ENCODE measurements around the gene ERC1.
A peak's percentile ranks its signal among the peaks of the same experiment; 100 is the strongest.

ERC1 gene

DNA sequence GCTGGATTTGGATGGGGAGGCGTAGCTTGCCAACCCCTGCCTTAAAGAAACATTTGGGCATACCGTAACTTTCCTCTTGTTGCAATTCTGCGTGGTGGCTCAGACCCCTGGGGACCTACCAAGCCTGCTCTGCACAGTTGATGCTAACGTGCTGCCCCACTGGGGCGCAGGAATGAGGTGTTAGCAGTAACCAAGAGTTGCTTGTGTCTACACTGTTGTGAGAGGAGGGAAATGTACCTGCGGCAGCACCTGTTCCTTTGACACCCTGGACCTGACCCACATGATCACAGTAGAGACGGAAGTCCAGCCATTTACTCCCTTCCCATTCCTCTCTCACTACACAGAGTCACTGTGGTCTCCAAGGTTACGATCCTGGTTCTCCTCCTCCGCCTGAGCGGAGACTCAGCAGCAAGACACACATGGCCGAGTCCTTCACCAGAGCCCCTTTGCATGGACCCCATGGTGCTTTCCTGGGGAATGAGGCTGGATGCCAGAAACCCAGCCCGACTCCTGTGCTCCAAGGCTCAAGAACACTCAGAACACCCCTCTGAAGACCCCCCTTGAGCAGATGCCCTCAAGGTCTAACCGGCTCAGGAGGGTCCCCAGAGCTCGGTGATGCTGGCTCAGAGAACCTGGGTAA, 518.5 kb downstream of the ERC1 start:
- no peak for DNase-seq
- in situ Hi-C loops (cut with HindIII; ENCODE audit: low pct_ligation_motif_present, low pct_unique_long_range_greater_than_20kb, low sequenced_read_pairs) = no loop called here

DNA sequence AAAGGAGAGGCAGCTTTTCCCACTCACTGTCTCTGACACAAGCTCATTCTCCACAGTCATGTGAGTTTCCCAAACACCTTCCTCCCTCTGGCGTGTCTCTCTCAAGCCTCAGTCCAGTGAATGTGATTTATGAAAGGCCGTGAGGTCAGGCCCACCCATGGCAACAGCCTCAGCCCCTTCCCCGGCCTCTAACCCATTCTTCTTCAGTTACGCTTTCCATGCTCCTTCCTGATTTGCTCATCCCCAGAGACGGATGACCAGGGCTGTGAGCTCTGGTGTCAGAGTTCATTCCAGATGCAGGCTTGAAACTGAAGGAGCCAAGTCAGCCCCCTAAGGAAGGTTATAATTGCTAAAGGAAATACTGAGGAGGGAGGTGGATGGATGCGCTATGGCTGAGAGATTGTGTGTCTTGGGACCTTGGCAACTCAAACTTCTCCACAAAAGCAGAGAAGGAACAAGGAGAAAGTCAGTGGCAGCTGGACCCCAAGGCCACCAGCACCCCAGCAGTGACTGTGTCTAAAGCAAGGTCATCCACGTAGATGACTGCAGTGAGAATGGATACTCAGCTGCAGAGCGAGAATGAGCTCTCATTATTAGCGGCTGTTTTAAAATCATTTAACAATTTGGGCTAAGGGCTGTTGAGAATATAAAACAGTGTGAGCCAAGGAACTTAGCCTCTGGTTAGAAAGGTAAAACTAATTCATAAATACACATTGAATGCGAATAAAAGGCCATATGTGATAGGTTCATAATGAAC, 519.2 kb downstream of the ERC1 start:
- in situ Hi-C loops (cut with HindIII; ENCODE audit: low pct_ligation_motif_present, low pct_unique_long_range_greater_than_20kb, low sequenced_read_pairs) = no loop called here
- no peak for DNase-seq

DNA sequence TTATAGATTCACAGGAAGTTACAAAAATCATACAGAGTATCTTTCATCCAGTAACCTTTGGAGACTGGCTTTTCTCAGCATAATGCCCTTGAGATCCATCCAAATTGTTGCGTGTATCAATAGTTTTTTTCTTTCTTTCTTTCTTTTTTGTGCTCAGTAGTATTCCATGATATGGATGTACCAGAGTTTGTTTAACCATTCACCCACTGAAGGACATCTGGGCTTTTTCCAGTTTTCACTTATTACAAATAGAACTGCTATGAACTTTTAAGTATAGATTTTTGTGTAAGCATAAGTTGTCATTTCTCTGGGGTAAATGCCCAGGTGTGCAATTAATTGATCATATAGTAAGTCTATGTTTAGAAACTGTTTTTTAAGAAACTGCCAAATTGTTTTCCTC, 524.0 kb downstream of the ERC1 start:
- in situ Hi-C loops (cut with HindIII; ENCODE audit: low pct_ligation_motif_present, low pct_unique_long_range_greater_than_20kb, low sequenced_read_pairs) = no loop called here
- DNase-seq = no peak

DNA sequence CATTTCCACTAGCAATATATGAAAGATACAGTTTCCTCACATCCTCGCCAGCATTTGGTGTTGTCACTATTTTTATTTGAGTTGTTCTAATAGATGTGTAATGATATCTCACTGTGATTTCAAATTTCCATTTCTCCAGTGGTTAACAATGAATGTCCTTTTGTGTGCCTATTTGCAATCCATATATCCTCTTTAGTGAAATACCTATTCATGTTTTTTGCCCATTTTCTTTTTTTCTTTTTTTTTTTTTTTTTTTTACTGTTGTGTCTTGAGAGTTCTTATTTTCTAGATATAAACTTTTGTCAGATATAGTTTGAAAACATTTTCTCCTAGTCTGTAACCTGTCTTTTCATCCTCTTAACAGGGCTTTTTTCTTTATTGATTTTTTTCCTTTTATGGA, 524.4 kb downstream of the ERC1 start:
- DNase-seq = no peak
- in situ Hi-C loops (cut with HindIII; ENCODE audit: low pct_ligation_motif_present, low pct_unique_long_range_greater_than_20kb, low sequenced_read_pairs) = no loop called here

DNA sequence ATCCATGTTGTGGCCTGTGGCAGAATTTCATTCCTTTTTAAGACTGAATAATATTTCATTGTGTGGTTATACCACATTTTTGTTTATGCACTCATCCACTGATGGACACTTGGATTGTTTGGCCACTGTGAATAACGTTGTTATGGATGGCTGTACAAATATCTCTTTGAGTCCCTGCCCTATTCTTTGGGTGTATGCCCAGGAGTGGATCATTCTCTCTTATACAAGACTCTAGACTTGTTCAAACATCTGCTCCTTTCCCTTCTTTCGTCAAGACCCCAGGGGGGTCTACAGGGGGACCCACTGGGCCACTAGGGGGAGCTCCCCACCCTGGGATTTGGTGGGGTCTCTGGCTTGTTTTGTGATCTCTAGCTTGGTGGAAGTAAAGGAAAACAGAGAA, 526.0 kb downstream of the ERC1 start:
- in situ Hi-C loops (cut with HindIII; ENCODE audit: low pct_ligation_motif_present, low pct_unique_long_range_greater_than_20kb, low sequenced_read_pairs) = no loop called here
- DNase-seq = no peak

DNA sequence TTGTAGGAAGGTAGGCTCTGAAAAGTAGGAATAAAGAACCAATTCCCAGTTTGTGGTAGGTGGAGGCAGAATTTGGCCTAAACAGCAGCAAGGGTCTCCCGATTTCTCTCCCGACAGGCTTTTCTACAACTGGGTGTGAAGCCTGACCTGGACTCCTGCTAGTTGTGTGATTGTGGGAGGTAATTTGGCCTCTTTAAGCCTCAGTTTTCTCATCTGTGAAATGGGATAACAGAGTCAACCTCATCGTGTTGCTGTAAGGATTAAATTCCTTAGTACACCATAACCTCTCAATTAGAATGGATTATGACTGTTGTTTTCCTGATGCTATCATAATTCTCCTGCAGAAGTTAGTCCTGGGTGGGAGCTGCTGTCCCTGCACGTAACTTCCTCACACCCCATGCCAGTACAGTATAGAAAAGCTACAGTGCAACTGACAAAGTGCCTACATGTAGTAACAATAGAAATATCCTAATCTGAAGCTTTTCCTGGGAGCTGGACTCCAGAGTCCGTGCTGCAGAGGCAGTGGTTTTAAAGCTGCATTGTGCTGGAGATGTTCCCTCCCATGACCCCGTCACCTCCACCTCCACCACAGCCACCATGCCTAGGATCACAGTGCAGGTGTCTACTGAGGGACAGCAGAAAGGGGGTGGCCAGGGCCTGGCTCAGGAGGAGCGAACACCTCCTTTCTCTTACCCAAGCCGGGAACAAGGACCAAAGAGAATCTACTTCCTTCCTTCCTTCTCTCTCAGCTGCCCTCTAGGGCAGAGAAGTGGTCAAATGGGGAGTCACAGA, 526.9 kb downstream of the ERC1 start:
- no peak for DNase-seq
- in situ Hi-C loops (cut with HindIII; ENCODE audit: low pct_ligation_motif_present, low pct_unique_long_range_greater_than_20kb, low sequenced_read_pairs) = no loop called here

DNA sequence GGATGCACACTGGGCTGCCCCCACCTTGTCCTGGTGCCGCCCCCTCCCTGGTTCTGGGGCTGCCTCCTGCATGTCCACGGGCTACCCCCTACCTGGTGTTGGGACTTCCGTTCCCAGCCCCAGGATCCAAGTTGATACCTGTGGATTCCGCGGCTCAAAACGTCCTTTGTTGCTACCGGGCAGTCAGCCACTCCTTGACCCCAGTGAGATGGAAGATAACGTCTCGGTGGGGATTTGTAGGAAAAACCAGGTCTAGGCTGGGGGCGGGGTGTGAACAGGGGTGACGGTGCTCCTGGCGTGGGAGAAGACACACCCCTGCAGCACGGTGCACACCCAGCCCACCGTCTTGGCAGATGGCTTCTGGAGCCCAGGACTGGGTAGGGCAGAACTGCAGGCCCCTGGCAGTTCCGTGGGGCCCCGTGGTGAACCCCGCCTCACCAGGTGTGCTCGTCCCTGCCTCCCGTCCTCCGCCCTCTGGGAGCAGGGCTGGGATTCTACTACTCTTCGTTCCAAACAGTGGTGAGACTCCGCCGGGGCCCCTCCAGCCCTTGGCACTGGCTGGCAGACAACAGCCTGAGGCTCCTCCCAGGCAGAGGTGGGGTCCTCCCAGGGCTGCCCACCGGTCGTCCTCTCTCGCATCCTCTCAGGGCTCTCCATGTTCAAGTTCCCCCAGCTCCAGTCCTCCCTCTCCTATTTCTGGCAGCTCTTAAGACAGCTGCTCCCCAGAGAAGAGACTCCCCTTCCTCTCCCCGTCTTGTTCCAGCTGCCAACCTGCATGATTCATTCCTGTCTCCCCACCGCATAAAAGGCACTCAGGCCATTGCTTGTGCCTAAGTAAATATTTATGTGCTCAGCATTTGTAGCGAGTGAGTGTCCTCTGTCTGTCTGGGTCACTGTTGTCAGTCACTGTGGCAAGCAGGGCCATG, 527.8 kb downstream of the ERC1 start:
- DNase-seq = peak; percentile 78
- in situ Hi-C loops (cut with HindIII; ENCODE audit: low pct_ligation_motif_present, low pct_unique_long_range_greater_than_20kb, low sequenced_read_pairs) = no loop called here

DNA sequence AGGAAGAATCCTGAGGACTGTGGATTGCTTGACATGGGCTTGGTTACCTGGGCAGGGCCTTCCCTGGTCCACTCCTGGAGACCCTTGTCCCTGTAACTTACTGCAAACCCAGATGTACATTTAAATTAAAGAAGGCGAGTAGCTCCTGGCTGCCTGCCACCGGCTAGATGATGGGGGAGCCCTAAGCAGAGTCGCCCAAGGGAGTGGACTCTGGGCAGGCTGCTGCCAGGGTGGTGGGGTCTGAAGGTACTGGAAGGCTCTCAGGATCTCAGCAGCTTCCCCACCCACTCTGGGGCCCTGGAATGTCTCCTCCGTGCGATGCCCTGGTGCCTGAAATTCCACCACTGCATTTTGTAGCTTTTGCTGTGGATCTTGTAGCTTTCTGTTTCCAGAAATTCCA, 528.6 kb downstream of the ERC1 start:
- no peak for DNase-seq
- in situ Hi-C loops (cut with HindIII; ENCODE audit: low pct_ligation_motif_present, low pct_unique_long_range_greater_than_20kb, low sequenced_read_pairs) = no loop called here

DNA sequence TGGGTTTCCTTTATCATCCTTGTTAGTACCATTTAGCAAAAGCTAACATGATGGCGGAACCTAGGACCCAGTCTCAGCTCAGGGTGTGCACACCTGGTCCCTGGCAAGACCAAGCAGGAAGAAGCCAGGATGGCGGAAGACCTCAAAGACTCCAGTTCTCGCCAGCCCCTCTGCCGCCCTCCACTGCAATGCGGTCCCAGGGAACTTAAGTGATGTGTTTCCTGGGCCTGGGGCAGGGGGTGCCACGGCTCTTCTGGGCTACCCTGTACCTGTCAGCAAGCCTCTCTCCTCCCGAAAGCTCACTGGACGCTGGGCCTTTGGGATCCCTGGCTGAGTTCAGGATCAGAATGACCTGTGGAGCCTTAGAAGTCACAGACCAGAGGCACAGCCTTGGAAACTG, 532.0 kb downstream of the ERC1 start:
- in situ Hi-C loops (cut with HindIII; ENCODE audit: low pct_ligation_motif_present, low pct_unique_long_range_greater_than_20kb, low sequenced_read_pairs) = no loop called here
- DNase-seq = no peak

DNA sequence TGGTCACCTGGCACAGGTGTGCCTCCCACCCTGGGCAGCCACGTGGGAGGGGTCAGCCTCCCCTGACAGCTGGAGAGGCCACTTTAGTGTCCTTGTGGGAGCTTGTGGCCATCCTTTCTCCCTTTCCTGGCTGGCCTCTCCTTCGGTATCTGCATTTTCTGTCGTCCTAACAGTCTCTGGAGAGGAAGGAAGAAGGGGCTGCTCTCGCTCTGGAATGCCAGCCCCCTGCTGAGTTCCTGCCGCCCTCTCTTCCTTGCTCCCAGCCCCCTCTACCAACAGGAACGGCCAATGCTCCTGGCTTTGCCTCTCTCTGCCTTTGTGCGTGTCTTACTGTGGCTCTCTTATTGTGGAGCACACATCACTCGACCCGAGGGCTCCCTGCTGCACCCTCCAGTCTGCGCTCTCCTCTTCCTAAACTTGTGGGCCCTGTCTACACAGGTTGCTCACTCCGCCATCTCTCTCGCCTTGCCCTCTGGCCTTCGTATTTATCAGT, 532.6 kb downstream of the ERC1 start:
- DNase-seq = no peak
- in situ Hi-C loops (cut with HindIII; ENCODE audit: low pct_ligation_motif_present, low pct_unique_long_range_greater_than_20kb, low sequenced_read_pairs) = no loop called here

DNA sequence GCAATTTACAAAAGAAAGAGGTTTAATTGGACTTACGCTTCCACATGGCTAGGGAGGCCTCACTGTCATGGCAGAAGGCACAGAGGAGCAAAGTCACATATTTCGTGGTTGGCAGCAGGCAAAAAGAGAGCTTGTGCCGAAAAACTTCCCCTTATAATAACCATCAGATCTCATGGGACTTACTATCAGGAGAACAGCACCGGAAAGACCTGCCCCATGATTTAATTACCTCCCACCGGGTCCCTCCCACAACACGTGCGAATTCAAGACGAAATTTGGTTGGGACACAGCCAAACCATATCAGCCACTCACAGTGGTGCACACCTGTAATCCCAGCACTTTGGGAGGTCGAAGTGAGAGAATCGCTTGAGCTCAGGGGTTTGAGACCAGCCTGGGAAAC, 534.8 kb downstream of the ERC1 start:
- no peak for DNase-seq
- in situ Hi-C loops (cut with HindIII; ENCODE audit: low pct_ligation_motif_present, low pct_unique_long_range_greater_than_20kb, low sequenced_read_pairs) = no loop called here

DNA sequence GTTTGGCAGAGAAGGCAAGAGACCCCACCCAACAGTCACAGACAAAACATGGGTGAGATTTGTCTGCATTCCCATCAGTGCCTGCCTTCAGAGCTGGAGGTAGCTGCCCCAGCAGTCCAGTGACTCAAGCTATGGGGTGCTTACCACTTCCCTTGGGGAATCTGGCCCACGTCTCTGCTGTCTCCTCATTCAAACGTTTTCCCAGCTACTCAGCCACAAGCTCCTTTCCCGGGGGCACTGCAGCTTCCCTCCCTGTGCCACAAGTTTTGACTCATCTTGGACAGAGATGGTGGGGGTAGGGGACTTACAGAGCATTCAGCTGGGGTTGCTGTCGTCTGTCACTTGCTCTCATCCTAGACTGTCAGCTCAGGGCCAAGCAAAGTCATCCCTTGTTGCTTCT, 536.8 kb downstream of the ERC1 start:
- peak; percentile 53 for DNase-seq
- in situ Hi-C loops (cut with HindIII; ENCODE audit: low pct_ligation_motif_present, low pct_unique_long_range_greater_than_20kb, low sequenced_read_pairs) = no loop called here

DNA sequence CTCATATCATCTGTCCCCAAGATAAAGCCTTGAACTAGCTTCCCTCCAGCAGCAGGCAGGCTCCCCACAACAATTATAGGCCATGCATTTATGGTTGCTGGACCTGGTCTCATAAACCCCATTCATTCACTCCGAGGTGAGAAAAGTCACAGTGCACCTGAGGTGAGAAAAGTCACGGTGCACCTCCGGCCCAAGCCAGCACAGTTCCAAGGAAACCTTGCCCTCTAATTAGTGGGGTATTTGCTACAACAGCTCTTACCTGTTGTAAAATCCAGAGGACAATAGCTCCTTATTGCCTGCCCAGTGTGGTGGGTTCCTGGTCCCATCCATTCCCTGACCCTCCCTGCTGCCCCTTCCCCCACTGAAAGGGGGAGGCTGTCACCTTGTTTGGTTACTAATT, 537.8 kb downstream of the ERC1 start:
- in situ Hi-C loops (cut with HindIII; ENCODE audit: low pct_ligation_motif_present, low pct_unique_long_range_greater_than_20kb, low sequenced_read_pairs) = no loop called here
- no peak for DNase-seq

DNA sequence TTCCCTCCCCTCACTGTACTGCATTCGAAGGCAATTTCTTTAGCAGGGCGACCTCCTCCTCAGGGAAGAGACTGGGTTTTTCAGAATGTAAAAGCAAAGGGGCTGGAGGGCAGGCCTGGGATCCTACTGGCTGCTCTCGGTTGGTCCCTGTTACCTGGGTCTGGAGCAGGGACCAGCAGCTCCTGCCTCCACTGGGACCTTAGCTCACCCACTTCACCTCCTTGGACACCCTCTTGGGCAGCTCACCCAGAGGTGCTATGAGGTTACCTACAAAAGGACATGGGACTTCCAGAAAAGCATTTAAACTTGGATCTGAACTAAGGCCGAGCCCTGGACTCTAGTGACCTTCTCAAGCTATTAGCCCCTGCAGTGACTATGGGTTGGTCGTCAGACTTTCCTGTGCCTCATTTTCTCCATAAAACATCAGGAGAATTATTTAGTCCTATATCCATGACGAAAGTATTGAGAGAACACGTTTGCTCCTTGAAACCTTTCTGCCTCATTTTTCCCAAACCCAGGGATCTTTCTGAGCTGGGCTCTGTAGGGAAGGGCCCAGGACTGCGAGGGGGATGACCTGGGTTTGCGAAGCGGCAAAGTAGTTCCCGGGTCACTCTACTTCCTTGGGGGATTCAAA, 538.3 kb downstream of the ERC1 start:
- in situ Hi-C loops (cut with HindIII; ENCODE audit: low pct_ligation_motif_present, low pct_unique_long_range_greater_than_20kb, low sequenced_read_pairs) = no loop called here
- no peak for DNase-seq

DNA sequence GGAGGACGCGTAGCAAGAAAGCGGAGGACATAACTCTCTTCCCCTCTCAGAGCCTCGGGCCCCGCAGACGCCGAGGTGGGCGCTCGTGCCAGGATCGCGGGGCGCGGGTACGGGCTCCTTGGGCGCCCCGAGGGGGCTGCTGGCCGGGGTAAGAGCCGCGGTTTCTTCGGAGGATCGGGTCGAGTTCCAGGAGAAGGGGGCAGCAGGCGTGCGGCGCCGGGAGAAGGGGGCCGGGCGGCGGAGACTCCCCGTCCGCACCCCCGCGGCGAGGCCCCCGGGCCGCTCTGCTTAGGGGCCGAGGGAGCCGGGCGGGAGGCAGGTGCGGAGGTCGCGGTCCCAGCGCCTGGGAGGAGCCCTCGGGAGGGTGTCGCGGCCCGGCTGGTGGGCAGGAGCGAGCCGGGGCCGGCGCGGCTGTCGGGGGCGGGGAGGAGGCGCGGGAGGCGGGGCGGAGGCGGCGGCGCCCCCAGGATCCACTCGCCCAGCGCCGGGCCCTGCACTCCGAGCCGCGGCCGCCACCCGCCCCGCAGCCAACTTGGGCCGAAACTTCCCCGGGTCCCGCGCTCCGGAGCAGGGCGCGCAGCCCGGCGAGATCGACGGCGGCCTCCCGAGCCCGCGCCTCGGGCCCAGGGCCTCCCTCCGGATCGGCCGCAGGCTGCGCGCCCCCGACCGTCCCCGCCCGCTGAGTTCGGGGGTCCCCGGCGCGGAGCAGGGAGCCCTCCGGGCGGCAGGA, 539.0 kb downstream of the ERC1 start:
- in situ Hi-C loops (cut with HindIII; ENCODE audit: low pct_ligation_motif_present, low pct_unique_long_range_greater_than_20kb, low sequenced_read_pairs) = no loop called here
- DNase-seq = peak; percentile 47

DNA sequence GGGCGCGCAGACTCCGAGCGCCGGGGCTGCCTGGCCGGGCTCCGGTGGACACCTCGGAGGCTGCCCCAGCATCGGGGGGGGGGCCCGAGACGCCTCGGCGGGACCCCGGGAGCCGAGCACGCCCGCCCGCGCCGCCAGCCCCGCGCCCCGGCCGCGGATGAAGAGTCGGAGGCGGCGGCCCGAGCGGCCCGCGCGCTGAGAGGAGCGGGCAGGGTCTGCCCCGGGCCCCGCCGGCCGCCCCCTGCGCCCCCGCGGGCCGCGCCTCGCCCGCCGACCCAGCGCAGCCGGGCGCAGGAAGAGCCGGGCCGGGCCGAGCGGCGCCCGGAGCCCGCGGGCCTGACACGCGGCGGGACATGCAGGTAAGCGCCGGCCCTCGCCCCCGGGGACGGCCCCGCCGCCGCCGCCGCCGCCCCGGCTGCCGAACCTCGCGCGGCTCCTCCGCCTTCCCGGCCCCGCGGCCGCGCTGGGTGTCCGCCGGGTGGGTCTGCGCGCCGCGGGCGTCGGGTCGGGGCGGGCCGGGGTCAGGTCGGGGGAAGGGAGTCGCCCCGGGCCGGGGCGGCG, 539.6 kb downstream of the ERC1 start:
- in situ Hi-C loops (cut with HindIII; ENCODE audit: low pct_ligation_motif_present, low pct_unique_long_range_greater_than_20kb, low sequenced_read_pairs) = no loop called here
- no peak for DNase-seq

DNA sequence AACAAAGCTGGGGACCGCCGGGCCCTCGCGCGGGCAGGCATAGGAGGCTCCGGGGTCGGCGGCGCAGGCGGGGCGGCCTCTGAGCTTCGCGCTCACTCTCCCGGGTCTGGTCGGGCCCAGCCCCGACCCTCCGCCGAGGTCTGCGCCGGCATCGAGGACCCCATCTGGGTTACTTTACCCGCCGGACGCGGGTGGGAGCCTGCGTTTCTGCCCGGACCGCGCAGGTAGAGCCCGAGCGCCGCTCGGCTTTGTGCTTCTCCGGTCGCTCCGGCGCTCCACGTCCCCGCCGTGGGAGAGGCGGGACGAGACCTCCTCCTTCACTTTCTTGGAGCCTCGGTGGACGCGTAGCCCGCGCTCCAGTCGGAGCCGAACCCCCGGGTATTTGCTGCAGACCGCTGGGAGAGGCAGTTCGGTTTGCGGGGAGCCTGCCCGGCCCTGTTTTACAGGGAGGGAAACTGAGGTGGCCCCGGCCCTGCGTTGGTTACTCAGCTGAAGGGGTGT, 540.2 kb downstream of the ERC1 start:
- no peak for DNase-seq

More for the DNA sequence above, 540.2 kb downstream of the ERC1 start:
- in situ Hi-C loops (cut with HindIII; ENCODE audit: low pct_ligation_motif_present, low pct_unique_long_range_greater_than_20kb, low sequenced_read_pairs) = no loop called here

All from ACHN (cell line).